Nephron (organoid): ENCODE data around the gene SEMA4A.
"Not testable (repeated sequence)": the region's sequence is repeated elsewhere in the genome, so short reads cannot be mapped to it uniquely, and the experiment has no call there.

ENCODE experiments used
- H3K27ac Mint-ChIP-seq, 3 experiments: 2 replicates each; pipeline ENCODE4 v1.8.0; 2020; ENCODE audit warnings: mixed read lengths in 3 of 3, mild to moderate bottlenecking in 2 of 3, moderate library complexity in 1 of 3
- H3K27me3 Mint-ChIP-seq: 2 replicates; pipeline ENCODE4 v1.8.0; 2021; ENCODE audit warnings: low read depth, mild to moderate bottlenecking, moderate library complexity, mixed read lengths
- H3K36me3 Mint-ChIP-seq: 2 replicates; pipeline ENCODE4 v1.8.0; 2020; ENCODE audit warnings: low read depth, mixed read lengths
- H3K4me1 Mint-ChIP-seq: 2 replicates; pipeline ENCODE4 v1.8.0; 2020; ENCODE audit warnings: mixed read lengths
- H3K4me3 Mint-ChIP-seq, 3 experiments: 2 replicates each; pipeline ENCODE4 v1.8.0; 2020; ENCODE audit warnings: mild to moderate bottlenecking in 3 of 3, mixed read lengths in 3 of 3, moderate library complexity in 2 of 3
- H3K9me3 Mint-ChIP-seq: 2 replicates; pipeline ENCODE4 v1.8.0; 2020; ENCODE audit warnings: mixed read lengths
- CTCF ChIP-seq, 3 experiments: fragments of 200-600 bp; sonication (generic); IDR thresholded peaks; one replicate each; pipeline ENCODE4 v1.5.0; 2021; ENCODE audit warnings: antibody characterized with exemption in 3 of 3; ENCODE audit not compliant: unreplicated experiment in 3 of 3

Gene SEMA4A

GRCh38 chr1:156190265-156190664 is 36.9 kb downstream of the SEMA4A start:
- not testable (repeated sequence) for H3K27me3 Mint-ChIP-seq, H3K9me3 Mint-ChIP-seq, H3K27ac Mint-ChIP-seq, H3K36me3 Mint-ChIP-seq, H3K4me3 Mint-ChIP-seq
- peaks cover 12% of the 10 kb centered on the region for H3K4me1 Mint-ChIP-seq

- H3K27ac Mint-ChIP-seq = peak overlapping the region in 1 of 3 experiments; percentile 66
- H3K36me3 Mint-ChIP-seq = no peaks in the 10 kb centered on the region
- H3K9me3 Mint-ChIP-seq = peaks cover 4% of the 10 kb centered on the region
- no peaks in the 10 kb centered on the region for H3K27me3 Mint-ChIP-seq
- H3K4me3 Mint-ChIP-seq = no peak overlapping the region
- peaks cover 18% of the 10 kb centered on the region for H3K4me1 Mint-ChIP-seq
- no peak for TF ChIP-seq CTCF (IDR thresholded peaks at IDR 0.05; ENCODE audit: unreplicated experiment in 3 of 3)
These were observed 38.0 kb downstream of the SEMA4A start for GRCh38 chr1:156191292-156191964.

GRCh38 chr1:156193208-156193487 is 39.8 kb downstream of the SEMA4A start:
- peak overlapping the region; percentile 91 to 95 (median 95) for H3K4me3 Mint-ChIP-seq

GRCh38 chr1:156193488-156194299 is 40.3 kb downstream of the SEMA4A start, which contains the start of gene SLC25A44:
SLC25A44 (plus strand) TSS chr1:156194104; CDS start chr1:156199848, 5,744 bp downstream.
- TF ChIP-seq CTCF (IDR thresholded peaks at IDR 0.05; ENCODE audit: unreplicated experiment in 3 of 3) = peak; percentile 40 to 59 (median 53)
- peaks cover 6% of the 10 kb centered on the region for H3K36me3 Mint-ChIP-seq
- peak within 1 kb of the TSS; percentile 91 to 95 (median 95) for H3K4me3 Mint-ChIP-seq
- peaks cover 18% of the 10 kb centered on the region for H3K4me1 Mint-ChIP-seq
- peaks cover 4% of the 10 kb centered on the region for H3K9me3 Mint-ChIP-seq
- peak within 1 kb of the TSS; percentile 78 to 93 (median 80) for H3K27ac Mint-ChIP-seq
- no peaks in the 10 kb centered on the region for H3K27me3 Mint-ChIP-seq

More at GRCh38 chr1:156193208-156193487, 39.8 kb downstream of the SEMA4A start:
- Mint-ChIP-seq H3K27me3 (no peaks in the 10 kb centered on the region), H3K9me3 (peaks cover 4% of the 10 kb centered on the region), H3K4me1 (peaks cover 18% of the 10 kb centered on the region), H3K36me3 (peaks cover 6% of the 10 kb centered on the region), H3K27ac (peak overlapping the region; percentile 40 to 93 (median 80))
- no peak for TF ChIP-seq CTCF (IDR thresholded peaks at IDR 0.05; ENCODE audit: unreplicated experiment in 3 of 3)

- peak overlapping the region; percentile 78 to 93 (median 80) for H3K27ac Mint-ChIP-seq
- peak overlapping the region; percentile 91 to 95 (median 95) for H3K4me3 Mint-ChIP-seq
- no peaks in the 10 kb centered on the region for H3K27me3 Mint-ChIP-seq
- peaks cover 11% of the 10 kb centered on the region for H3K36me3 Mint-ChIP-seq
- TF ChIP-seq CTCF (IDR thresholded peaks at IDR 0.05; ENCODE audit: unreplicated experiment in 3 of 3) = no peak
- peaks cover 18% of the 10 kb centered on the region for H3K4me1 Mint-ChIP-seq
- H3K9me3 Mint-ChIP-seq = no peaks in the 10 kb centered on the region
These were observed 40.9 kb downstream of the SEMA4A start for GRCh38 chr1:156194300-156194652.

- Mint-ChIP-seq H3K9me3 (no peaks in the 10 kb centered on the region), H3K27me3 (no peaks in the 10 kb centered on the region), H3K27ac (no peak overlapping the region), H3K36me3 (peaks cover 22% of the 10 kb centered on the region), H3K4me1 (peaks cover 18% of the 10 kb centered on the region), H3K4me3 (peak overlapping the region; percentile 79 to 95 (median 91))
- TF ChIP-seq CTCF (IDR thresholded peaks at IDR 0.05; ENCODE audit: unreplicated experiment in 3 of 3) = no peak
These were observed 42.5 kb downstream of the SEMA4A start for GRCh38 chr1:156195853-156196252.
